Effector memory CD4-positive, alpha-beta T cell (primary cell): ENCODE measurements around the gene C6.

Experiments
- DNase-seq, 3 donors: peaks; one replicate each; pipeline ENCODE4 v3.0.0-alpha.2; 2020
- H3K27ac ChIP-seq: 2 replicates; pipeline ENCODE4 v1.7.0; 2013; ENCODE audit warnings: mild to moderate bottlenecking, low read length, moderate library complexity; ENCODE audit not compliant: insufficient read depth, poor library complexity, severe bottlenecking
- H3K27me3 ChIP-seq: replicated peaks from 2 replicates; pipeline ENCODE4 v1.7.0; 2013; ENCODE audit warnings: mild to moderate bottlenecking, low read length; ENCODE audit not compliant: insufficient read depth, control insufficient read depth, poor library complexity, severe bottlenecking
- H3K36me3 ChIP-seq: 2 replicates; pipeline ENCODE4 v1.7.0; 2013; ENCODE audit warnings: mild to moderate bottlenecking, low read length, moderate library complexity; ENCODE audit not compliant: control insufficient read depth, insufficient read depth
- H3K4me1 ChIP-seq: 2 replicates; pipeline ENCODE4 v1.7.0; 2013; ENCODE audit warnings: low read length, mild to moderate bottlenecking; ENCODE audit not compliant: control insufficient read depth, insufficient read depth, poor library complexity, severe bottlenecking
- H3K4me3 ChIP-seq: 2 replicates; pipeline ENCODE4 v1.7.0; 2013; ENCODE audit warnings: low read length, low read depth, mild to moderate bottlenecking; ENCODE audit not compliant: insufficient read depth, poor library complexity, severe bottlenecking
- H3K9me3 ChIP-seq: 2 replicates; pipeline ENCODE4 v1.7.0; 2013; ENCODE audit warnings: mild to moderate bottlenecking, low read length, moderate library complexity; ENCODE audit not compliant: control insufficient read depth

The C6 gene

DNA sequence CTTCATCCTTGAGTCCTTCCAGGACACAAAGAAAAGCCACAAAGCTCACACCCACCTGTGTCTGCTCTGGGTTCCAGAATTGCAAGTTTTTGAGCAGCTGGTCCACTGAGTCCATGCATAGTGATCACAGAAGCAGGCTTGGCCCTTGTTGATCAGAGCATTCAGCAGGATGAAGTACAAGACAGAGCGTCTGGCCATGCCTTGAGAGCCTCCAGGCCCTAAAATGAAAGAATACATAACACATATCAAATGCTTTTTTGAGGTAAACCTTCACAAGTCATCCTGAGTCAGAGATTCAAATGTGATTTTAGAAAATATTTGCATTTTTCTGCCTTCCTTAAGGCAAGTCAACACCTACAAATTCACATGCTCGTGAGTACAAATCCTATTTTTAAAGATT is 10.3 kb downstream of the C6 start:
- no peak for DNase-seq
- H3K36me3 ChIP-seq, result no peaks in the 10 kb centered on the region
- H3K27ac ChIP-seq, result no peak overlapping the region
- H3K4me3 ChIP-seq, result no peak overlapping the region
- H3K9me3 ChIP-seq, result no peaks in the 10 kb centered on the region
- H3K27me3 ChIP-seq, result no peaks in the 10 kb centered on the region
- H3K4me1 ChIP-seq, result no peaks in the 10 kb centered on the region

- H3K9me3 ChIP-seq, result no peaks in the 10 kb centered on the region
- H3K27ac ChIP-seq, result no peak overlapping the region
- no peak for DNase-seq
- H3K4me3 ChIP-seq, result no peak overlapping the region
- H3K27me3 ChIP-seq, result no peaks in the 10 kb centered on the region
- no peaks in the 10 kb centered on the region for H3K4me1 ChIP-seq
- H3K36me3 ChIP-seq, result no peaks in the 10 kb centered on the region
Measured at GRCh38 chr5:41201082-41201772, 12.1 kb downstream of the C6 start.

DNA sequence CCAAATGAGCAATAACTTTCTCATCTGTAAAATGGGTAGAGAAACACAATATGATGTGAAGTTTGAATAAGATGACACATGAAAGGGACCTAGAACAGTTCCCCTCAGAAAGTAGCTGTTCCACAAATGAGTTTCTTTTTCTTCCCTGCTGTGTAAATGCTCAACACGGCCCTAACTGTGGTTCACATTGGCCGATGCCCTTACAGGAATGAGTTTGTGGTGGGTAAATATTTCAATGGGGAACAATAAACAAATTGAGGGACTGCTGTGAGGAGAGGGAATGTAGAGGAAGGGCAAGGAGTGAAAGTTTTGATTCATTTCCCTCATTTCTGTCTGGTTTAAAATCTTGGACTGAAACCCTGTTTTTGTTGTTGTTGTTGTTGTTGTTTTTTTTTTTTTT is 12.8 kb downstream of the C6 start:
- DNase-seq, result no peak
- H3K9me3 ChIP-seq, result no peaks in the 10 kb centered on the region
- H3K4me3 ChIP-seq, result no peak overlapping the region
- H3K36me3 ChIP-seq, result no peaks in the 10 kb centered on the region
- no peaks in the 10 kb centered on the region for H3K4me1 ChIP-seq
- H3K27ac ChIP-seq, result no peak overlapping the region
- H3K27me3 ChIP-seq, result no peaks in the 10 kb centered on the region

GRCh38 chr5:41199660-41200059 is 13.7 kb downstream of the C6 start:
- H3K27ac ChIP-seq, result no peak overlapping the region
- DNase-seq, result no peak
- H3K4me1 ChIP-seq, result no peaks in the 10 kb centered on the region
- no peak overlapping the region for H3K4me3 ChIP-seq
- H3K9me3 ChIP-seq, result no peaks in the 10 kb centered on the region
- H3K36me3 ChIP-seq, result no peaks in the 10 kb centered on the region
- H3K27me3 ChIP-seq, result no peaks in the 10 kb centered on the region

DNA sequence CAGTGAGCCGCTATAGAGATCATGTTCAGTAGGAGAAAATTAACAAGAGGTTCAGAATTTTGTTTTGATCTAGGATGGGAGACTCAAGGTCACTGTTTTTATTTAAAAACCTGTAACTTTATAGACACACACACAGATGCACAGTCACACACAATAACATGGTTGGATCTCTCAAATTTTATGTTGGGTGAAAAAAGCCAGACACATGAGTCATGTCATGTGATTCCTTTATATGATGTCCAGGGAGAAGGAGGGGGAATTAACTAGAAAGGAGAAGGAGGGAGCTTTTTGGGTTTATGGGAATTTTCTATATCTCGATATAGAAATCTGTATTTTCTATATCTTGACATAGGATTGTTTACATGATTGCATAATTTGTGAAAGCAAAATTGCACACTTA is 17.1 kb downstream of the C6 start:
- Histone ChIP-seq H3K9me3 (no peaks in the 10 kb centered on the region), H3K27me3 (no peaks in the 10 kb centered on the region), H3K36me3 (no peaks in the 10 kb centered on the region), H3K4me3 (no peak overlapping the region), H3K27ac (no peak overlapping the region), H3K4me1 (no peaks in the 10 kb centered on the region)
- no peak for DNase-seq

GRCh38 chr5:41195228-41195627 is 18.1 kb downstream of the C6 start:
- Histone ChIP-seq H3K4me3 (no peak overlapping the region), H3K27me3 (no peaks in the 10 kb centered on the region), H3K36me3 (no peaks in the 10 kb centered on the region), H3K4me1 (no peaks in the 10 kb centered on the region), H3K9me3 (no peaks in the 10 kb centered on the region), H3K27ac (no peak overlapping the region)
- no peak for DNase-seq

GRCh38 chr5:41194339-41194738 is 19.0 kb downstream of the C6 start:
- H3K27ac ChIP-seq, result no peak overlapping the region
- DNase-seq, result no peak
- H3K27me3 ChIP-seq, result no peaks in the 10 kb centered on the region
- H3K36me3 ChIP-seq, result no peaks in the 10 kb centered on the region
- no peaks in the 10 kb centered on the region for H3K9me3 ChIP-seq
- no peaks in the 10 kb centered on the region for H3K4me1 ChIP-seq
- H3K4me3 ChIP-seq, result no peak overlapping the region

GRCh38 chr5:41193456-41194205 is 19.7 kb downstream of the C6 start:
- no peaks in the 10 kb centered on the region for H3K27me3 ChIP-seq
- no peak overlapping the region for H3K27ac ChIP-seq
- no peaks in the 10 kb centered on the region for H3K9me3 ChIP-seq
- DNase-seq, result no peak
- no peaks in the 10 kb centered on the region for H3K4me1 ChIP-seq
- no peak overlapping the region for H3K4me3 ChIP-seq
- H3K36me3 ChIP-seq, result no peaks in the 10 kb centered on the region

DNA sequence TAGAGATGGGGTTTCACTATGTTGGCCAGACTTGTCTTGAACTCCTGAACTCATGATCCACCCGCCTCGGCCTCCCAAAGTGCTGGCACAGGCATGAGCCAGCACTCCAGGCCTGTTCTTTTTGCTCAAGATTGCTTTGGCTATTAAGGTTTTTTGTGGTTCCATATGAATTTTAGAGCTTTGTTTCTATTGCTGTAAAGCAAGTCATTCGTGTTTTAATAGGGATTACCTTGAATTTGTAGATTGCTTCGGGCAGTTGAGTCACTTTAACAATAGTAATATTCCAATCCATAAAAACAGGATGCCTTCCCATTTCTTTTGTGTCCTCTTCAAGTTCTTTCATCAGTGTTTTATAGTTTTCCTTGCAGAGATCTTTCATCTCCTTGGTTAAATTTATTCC is 22.1 kb downstream of the C6 start:
- Histone ChIP-seq H3K36me3 (no peaks in the 10 kb centered on the region), H3K4me3 (no peak overlapping the region), H3K27me3 (no peaks in the 10 kb centered on the region), H3K9me3 (no peaks in the 10 kb centered on the region), H3K27ac (no peak overlapping the region), H3K4me1 (no peaks in the 10 kb centered on the region)
- DNase-seq, result no peak

DNA sequence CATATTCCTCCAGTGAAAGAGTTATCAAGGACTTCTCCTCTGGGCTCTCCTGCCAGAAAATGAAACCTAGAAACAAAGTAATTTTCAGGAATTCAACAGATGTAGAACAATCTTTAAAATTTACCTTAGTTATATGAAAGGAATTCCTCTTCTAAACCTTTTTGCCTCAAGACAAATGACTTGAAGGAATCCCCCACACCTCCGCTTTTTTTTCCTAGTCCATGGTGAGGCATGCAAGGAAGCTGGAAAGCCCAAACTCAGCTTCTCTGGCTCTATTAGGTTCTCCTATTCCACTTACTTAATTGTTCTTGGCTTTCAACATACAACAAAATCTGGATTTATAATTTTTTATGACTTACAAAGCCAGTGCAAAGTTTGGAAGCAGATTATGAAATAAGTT is 27.2 kb downstream of the C6 start:
- Histone ChIP-seq H3K9me3 (no peaks in the 10 kb centered on the region), H3K27me3 (no peaks in the 10 kb centered on the region), H3K36me3 (no peaks in the 10 kb centered on the region), H3K4me3 (no peak overlapping the region), H3K4me1 (no peaks in the 10 kb centered on the region), H3K27ac (no peak overlapping the region)
- DNase-seq, result no peak
